ENCODE measurements around the gene VSTM4. TPM values are rescaled to one million over a fixed set of nuclear protein-coding genes. Genes with fewer than 3 reads are reported as not detected.

Gene VSTM4
- total RNA-seq, 1 experiment from 2014 or later, result 0.13 TPM

DNA sequence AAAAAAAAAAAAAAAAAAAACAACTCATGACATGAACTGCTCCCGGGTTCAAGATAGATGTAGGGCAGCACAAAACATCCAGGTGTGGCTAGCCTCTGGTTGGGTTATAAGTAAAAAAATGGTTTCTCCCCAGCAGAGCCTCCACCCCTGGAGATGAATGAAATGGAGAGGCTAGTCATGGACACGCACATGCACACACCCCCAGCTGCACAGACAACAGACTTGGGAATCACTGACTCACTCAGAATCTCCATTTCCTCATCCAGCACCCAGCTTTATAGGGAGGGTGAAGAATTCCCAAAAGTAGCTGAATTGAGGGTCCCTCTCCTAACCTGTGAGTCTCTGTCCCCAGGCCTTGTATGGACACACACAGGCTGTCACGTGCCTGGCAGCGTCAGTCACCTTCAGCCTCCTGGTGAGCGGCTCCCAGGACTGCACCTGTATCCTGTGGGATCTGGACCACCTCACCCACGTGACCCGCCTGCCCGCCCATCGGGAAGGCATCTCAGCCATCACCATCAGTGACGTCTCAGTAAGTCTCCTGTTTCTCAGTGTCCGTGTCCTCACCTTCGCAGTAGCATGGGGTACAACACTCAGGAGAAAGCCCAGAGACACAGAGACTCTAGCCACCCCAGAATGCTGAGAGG is 140.7 kb downstream of the VSTM4 start:
- intact Hi-C loops (cut with micrococcal nuclease; ENCODE audit: unreplicated experiment), result no loop called here
- Histone ChIP-seq H3K36me3 (ENCODE audit: control insufficient read depth, insufficient read depth, low read length) (no peaks in the 10 kb centered on the region), H3K9me3 (ENCODE audit: control insufficient read depth, insufficient read depth, low read depth, low read length) (no peaks in the 10 kb centered on the region), H3K4me3 (ENCODE audit: low read depth in 2 of 2, low read length in 2 of 2) (no peak overlapping the region), H3K27ac (ENCODE audit: low read length) (no peak overlapping the region), H3K27me3 (ENCODE audit: control insufficient read depth, insufficient read depth, low read length) (peaks cover 2% of the 10 kb centered on the region; the same call in 1 of the 2 replicates), H3K4me1 (ENCODE audit: control insufficient read depth, insufficient read depth, low read length) (no peaks in the 10 kb centered on the region)
- BruUV-seq (replicated peaks), result no TSS peak
- ChIA-PET CTCF (no interaction called here), POLR2A (no interaction called here)
- in situ Hi-C loops (cut with HindIII; ENCODE audit: low pct_unique_long_range_greater_than_20kb, low sequenced_read_pairs), result no loop called here
- no peak for DNase-seq (ENCODE audit: low read depth, low spot score)
- no peak for ATAC-seq
- TF ChIP-seq TCF7L2 (IDR thresholded peaks at IDR 0.05; ENCODE audit: low read depth, low read length), result no peak
- TF ChIP-seq, protein P1, sequence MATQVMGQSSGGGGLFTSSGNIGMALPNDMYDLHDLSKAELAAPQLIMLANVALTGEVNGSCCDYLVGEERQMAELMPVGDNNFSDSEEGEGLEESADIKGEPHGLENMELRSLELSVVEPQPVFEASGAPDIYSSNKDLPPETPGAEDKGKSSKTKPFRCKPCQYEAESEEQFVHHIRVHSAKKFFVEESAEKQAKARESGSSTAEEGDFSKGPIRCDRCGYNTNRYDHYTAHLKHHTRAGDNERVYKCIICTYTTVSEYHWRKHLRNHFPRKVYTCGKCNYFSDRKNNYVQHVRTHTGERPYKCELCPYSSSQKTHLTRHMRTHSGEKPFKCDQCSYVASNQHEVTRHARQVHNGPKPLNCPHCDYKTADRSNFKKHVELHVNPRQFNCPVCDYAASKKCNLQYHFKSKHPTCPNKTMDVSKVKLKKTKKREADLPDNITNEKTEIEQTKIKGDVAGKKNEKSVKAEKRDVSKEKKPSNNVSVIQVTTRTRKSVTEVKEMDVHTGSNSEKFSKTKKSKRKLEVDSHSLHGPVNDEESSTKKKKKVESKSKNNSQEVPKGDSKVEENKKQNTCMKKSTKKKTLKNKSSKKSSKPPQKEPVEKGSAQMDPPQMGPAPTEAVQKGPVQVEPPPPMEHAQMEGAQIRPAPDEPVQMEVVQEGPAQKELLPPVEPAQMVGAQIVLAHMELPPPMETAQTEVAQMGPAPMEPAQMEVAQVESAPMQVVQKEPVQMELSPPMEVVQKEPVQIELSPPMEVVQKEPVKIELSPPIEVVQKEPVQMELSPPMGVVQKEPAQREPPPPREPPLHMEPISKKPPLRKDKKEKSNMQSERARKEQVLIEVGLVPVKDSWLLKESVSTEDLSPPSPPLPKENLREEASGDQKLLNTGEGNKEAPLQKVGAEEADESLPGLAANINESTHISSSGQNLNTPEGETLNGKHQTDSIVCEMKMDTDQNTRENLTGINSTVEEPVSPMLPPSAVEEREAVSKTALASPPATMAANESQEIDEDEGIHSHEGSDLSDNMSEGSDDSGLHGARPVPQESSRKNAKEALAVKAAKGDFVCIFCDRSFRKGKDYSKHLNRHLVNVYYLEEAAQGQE (IDR thresholded peaks at IDR 0.05; ENCODE audit: insufficient read depth in 1 of 2, low read depth in 2 of 2, low read length in 1 of 2), result no peak
- TF ChIP-seq, protein P2, sequence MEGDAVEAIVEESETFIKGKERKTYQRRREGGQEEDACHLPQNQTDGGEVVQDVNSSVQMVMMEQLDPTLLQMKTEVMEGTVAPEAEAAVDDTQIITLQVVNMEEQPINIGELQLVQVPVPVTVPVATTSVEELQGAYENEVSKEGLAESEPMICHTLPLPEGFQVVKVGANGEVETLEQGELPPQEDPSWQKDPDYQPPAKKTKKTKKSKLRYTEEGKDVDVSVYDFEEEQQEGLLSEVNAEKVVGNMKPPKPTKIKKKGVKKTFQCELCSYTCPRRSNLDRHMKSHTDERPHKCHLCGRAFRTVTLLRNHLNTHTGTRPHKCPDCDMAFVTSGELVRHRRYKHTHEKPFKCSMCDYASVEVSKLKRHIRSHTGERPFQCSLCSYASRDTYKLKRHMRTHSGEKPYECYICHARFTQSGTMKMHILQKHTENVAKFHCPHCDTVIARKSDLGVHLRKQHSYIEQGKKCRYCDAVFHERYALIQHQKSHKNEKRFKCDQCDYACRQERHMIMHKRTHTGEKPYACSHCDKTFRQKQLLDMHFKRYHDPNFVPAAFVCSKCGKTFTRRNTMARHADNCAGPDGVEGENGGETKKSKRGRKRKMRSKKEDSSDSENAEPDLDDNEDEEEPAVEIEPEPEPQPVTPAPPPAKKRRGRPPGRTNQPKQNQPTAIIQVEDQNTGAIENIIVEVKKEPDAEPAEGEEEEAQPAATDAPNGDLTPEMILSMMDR (IDR thresholded peaks at IDR 0.05), result no peak
- no peak for TF ChIP-seq POLR2AphosphoS5 (IDR thresholded peaks at IDR 0.05; ENCODE audit: low read depth, low read length)
- TF ChIP-seq SIN3A (IDR thresholded peaks at IDR 0.05; ENCODE audit: borderline replicate concordance, insufficient read depth, low read depth, low read length), result no peak

DNA sequence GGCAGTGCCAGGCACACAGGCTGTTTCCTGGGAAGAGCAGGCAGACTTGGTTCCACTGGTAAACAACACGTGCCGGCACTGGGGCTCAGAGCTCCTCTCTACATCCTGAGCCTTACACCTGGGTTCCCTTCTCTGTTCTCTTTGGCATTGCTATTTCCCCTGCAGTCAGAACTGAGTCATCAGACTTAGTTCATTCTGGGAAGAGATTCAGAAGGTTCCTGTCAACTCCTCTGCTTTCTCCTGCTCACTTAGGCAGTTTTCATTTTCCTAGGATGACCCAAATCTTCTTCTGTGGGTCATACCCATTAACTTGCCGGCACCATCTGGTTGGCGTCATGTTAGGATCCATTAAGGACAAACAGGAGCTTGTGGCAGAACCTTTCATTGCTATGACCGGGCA is 142.3 kb downstream of the VSTM4 start:
- Histone ChIP-seq H3K4me3 (ENCODE audit: low read depth in 2 of 2, low read length in 2 of 2) (no peak overlapping the region), H3K36me3 (ENCODE audit: control insufficient read depth, insufficient read depth, low read length) (no peaks in the 10 kb centered on the region), H3K9me3 (ENCODE audit: control insufficient read depth, insufficient read depth, low read depth, low read length) (no peaks in the 10 kb centered on the region), H3K4me1 (ENCODE audit: control insufficient read depth, insufficient read depth, low read length) (no peaks in the 10 kb centered on the region), H3K27ac (ENCODE audit: low read length) (no peak overlapping the region), H3K27me3 (ENCODE audit: control insufficient read depth, insufficient read depth, low read length) (peaks cover 2% of the 10 kb centered on the region; the same call in 1 of the 2 replicates)
- ChIA-PET CTCF (no interaction called here), POLR2A (no interaction called here)
- in situ Hi-C loops (cut with HindIII; ENCODE audit: low pct_unique_long_range_greater_than_20kb, low sequenced_read_pairs), result no loop called here
- ATAC-seq, result no peak
- DNase-seq (ENCODE audit: low read depth, low spot score), result no peak
- intact Hi-C loops (cut with micrococcal nuclease; ENCODE audit: unreplicated experiment), result no loop called here
- TF ChIP-seq, protein P2 (IDR thresholded peaks at IDR 0.05), result no peak
- no peak for TF ChIP-seq TCF7L2 (IDR thresholded peaks at IDR 0.05; ENCODE audit: low read depth, low read length)
- BruUV-seq (replicated peaks), result no TSS peak
